Measurements from ENCODE around the gene PLEKHH3.
A peak's percentile ranks its signal among the peaks of the same experiment; 100 is the strongest.
"Not testable (repeated sequence)": the region's sequence is repeated elsewhere in the genome, so short reads cannot be mapped to it uniquely, and the experiment has no call there.

The PLEKHH3 gene

DNA sequence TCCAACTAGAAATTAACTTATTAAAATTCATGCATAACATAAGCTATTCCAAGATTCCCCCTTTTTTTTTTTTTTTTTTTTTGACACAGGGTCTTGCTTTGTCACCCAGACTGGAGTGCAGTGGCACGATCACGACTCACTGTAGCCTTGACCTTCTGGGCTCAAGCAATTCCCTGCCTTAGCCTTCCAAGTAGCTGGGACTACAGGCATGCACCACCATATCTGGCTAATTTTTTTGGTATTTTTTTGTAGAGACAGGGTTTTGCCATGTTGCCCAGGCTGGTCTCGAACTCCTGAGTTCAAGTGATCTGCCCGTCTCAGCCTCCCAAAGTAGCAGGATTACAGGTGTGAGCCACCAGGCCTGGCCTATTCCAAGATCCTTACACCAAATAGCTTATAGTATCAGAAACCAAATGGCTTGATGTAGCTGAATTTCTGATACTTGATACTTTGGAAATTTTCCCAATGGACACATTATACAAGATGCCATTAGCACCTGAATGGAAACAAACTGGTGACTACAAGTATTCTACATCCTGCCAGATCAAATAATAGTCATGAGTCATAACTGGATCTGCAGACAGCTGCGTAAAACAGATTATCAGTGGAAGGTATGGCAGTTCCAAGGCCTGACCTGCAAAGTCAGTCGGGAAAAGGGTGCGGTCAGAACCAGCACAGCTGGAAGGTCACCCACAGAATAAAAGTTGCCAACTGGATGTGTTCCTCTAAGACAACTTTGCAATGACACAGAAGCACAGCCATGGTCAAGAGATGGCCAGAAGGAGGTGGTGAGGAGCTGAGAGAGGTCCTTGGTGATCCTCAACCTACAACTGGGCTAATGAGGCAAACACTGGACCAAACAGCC lies 52.8 kb downstream of the PLEKHH3 start:
- DNase-seq: peak; percentile 6

DNA sequence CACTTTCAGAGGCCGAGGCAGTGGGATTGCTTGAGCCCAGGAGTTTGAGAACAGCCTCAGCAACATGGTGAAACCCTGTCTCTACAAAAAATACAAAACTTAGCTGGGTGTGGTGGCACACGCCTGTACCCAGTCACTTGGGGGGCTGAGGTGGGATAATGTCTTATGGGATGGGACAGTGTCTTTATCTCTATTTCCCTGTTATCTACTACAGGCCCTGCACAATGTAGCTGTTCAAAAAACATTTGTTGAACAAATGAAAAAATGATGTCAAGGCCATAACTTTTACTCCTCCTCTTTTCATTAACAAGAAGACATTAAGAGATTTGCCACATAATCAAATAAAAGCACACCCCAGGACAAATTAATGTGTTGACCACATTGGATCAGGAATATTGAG lies 53.5 kb downstream of the PLEKHH3 start:
- no peak for DNase-seq

DNA sequence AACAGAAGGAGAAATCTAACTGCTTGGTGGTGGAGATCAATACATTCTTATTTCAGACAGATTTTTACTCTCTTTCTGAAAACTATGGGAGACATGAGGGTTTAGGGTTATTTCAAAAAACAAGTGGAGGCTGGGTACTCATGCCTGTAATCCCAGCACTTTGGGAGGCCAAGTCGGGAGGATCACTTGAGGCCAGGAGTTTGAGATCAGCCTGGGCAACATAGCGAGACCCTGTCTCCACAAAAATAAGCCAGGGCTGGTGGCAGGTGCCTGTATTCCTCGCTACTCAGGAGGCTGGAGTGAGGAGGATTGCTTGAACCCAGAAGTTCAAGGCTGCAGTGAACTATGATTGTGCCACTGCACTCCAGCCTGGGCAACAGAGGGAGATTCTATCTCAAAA lies 54.8 kb downstream of the PLEKHH3 start:
- DNase-seq: not testable (repeated sequence)

DNA sequence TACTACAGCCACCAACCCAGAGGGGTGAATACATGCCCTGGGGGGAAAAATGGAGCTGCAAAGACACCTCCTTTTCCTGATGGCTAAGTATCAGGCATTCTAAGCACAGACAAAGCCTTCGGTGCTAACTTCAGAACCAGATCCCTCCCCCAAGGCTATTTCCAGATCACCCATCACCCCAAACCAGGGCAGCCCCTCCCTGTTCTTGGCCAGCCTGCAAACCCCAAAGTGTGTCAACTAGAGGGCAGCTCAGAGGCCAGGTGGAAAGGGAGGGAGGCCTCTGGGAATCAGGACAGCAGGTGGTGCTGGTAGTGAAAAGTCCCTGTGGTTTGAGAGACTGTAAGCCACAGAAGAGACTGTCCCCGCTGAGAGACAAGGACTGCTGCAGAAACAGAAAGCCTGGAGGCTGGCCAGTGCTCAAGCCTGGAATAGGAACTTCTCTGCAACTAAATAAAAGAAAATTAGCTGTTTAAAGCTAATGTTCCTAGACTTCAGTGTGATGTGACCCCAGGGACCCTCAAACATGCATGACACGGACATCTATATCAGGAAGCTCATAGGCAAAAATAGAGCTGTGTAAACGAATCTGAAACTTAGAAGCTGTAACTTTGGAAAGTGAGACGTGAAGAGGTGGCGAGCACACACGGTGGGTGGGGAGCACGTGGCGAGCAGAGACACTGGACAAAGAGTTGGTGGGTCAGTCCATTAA lies 58.2 kb downstream of the PLEKHH3 start:
- DNase-seq: peak; percentile 3

DNA sequence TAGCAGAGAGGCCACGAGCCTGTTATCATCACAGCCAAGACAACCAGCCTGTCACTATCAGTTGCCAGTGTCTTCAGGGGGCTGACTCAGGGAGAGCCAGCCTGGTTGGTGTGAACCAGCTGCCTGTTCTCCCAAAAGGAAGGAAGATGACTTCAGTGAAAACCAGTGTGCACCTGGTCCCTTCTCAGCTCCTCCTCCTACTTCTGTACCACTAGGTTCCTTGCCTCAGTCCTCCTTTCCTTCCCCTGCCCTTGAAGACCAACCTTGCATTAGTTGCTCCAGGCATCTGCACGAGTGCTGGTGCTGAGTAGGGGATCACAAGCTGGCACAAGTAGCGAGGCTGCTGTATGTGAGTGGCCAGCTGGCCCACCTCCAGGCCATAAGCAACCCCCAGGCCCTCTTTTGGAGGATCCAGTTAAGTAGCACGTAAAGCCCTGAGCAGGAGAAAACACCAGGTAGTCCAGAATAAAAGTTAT lies 58.8 kb downstream of the PLEKHH3 start:
- DNase-seq: no peak
